ENCODE results near the gene POGZ. TPM values are rescaled to one million over a fixed set of nuclear protein-coding genes. Genes with fewer than 3 reads are reported as not detected.

POGZ gene
- total and polyA plus RNA-seq, 2 of the 13 experiments (the other 11 are each of a cell fraction or from before 2014, with no cell fraction given) = 15.3 to 45.6 TPM

DNA sequence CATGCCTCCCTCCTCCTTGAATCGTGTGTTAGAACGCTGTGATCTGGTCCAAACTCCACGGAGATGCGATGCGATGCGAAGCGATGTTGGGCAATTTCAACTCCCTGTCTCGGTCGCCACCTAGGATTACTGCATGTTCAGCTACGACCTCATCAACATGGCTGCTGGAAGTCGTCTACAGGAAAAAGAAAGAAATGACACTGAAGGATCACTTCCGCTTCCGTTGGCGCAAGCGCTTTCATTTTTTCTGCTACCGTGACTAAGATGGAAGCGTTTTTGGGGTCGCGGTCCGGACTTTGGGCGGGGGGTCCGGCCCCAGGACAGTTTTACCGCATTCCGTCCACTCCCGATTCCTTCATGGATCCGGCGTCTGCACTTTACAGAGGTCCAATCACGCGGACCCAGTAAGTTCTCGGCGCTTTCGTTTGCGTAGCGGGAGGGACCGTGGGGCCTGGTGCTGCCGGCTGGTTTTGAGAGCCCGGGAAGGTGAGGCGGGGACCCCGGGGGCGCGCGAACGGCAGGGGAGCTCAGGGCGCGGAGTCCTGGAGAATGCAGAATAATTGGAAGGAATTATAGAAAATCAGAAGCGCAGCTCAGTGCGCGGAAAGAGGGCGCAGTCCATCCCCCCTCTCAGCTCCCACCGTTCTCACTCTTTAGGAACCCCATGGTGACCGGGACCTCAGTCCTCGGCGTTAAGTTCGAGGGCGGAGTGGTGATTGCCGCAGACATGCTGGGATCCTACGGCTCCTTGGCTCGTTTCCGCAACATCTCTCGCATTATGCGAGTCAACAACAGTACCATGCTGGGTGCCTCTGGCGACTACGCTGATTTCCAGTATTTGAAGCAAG is 59.7 kb downstream of the POGZ start, which contains the start of gene PSMB4 (continued):
- TF ChIP-seq ZSCAN21 (CRISPR knock-in tag; IDR thresholded peaks at IDR 0.05; ENCODE audit: borderline replicate concordance) (0 out of 2 replicates have a peak, but pooled peaks have one; percentile 32), MEF2D (CRISPR knock-in tag; IDR thresholded peaks at IDR 0.05) (peak; percentile 70; the same call in 1 of the 2 replicates), ZKSCAN1 (IDR thresholded peaks at IDR 0.05; ENCODE audit: low read length) (no peak), TARDBP (CRISPR knock-in tag; IDR thresholded peaks at IDR 0.05) (peak; percentile 79), SNAPC2 (CRISPR knock-in tag; IDR thresholded peaks at IDR 0.05) (peak; percentile 81; the same call in 1 of the 2 replicates), ZNF335 (CRISPR knock-in tag; IDR thresholded peaks at IDR 0.05) (peak; percentile 96), KDM5B (CRISPR knock-in tag; IDR thresholded peaks at IDR 0.05; ENCODE audit: borderline replicate concordance) (peak; percentile 65; the same call in 1 of the 2 replicates), ZSCAN9 (CRISPR knock-in tag; IDR thresholded peaks at IDR 0.05; ENCODE audit: borderline replicate concordance) (0 out of 2 replicates have a peak, but pooled peaks have one; percentile 15), NAIF1 (CRISPR knock-in tag; IDR thresholded peaks at IDR 0.05; ENCODE audit: borderline replicate concordance) (no peak; the same call in 1 of the 2 replicates), ZNF607 (CRISPR knock-in tag; IDR thresholded peaks at IDR 0.05; ENCODE audit: borderline replicate concordance) (peak; percentile 69; the same call in 1 of the 2 replicates), ZNF337 (CRISPR knock-in tag; IDR thresholded peaks at IDR 0.05; ENCODE audit: borderline replicate concordance, low read depth) (peak; percentile 14; the same call in 1 of the 2 replicates), NRL (CRISPR knock-in tag; IDR thresholded peaks at IDR 0.05; ENCODE audit: borderline replicate concordance) (no peak; the same call in 1 of the 2 replicates), ZFX (CRISPR knock-in tag; IDR thresholded peaks at IDR 0.05; ENCODE audit: low read depth) (peak; percentile 92), ZBTB14 (CRISPR knock-in tag; IDR thresholded peaks at IDR 0.05) (no peak), ZBTB38 (CRISPR knock-in tag; IDR thresholded peaks at IDR 0.05) (peak; percentile 13; the same call in 1 of the 2 replicates), ELF3 (CRISPR knock-in tag; IDR thresholded peaks at IDR 0.05) (peak; percentile 86), FUBP1 (CRISPR knock-in tag; IDR thresholded peaks at IDR 0.05; ENCODE audit: borderline replicate concordance) (no peak), PRMT3 (CRISPR knock-in tag; IDR thresholded peaks at IDR 0.05; ENCODE audit: borderline replicate concordance, low read depth) (no peak), MED8 (CRISPR knock-in tag; IDR thresholded peaks at IDR 0.05; ENCODE audit: insufficient replicate concordance) (peak; percentile 74), SPEN (CRISPR knock-in tag; IDR thresholded peaks at IDR 0.05; ENCODE audit: low read depth) (peak; percentile 61)
- TF ChIP-seq, protein P1, sequence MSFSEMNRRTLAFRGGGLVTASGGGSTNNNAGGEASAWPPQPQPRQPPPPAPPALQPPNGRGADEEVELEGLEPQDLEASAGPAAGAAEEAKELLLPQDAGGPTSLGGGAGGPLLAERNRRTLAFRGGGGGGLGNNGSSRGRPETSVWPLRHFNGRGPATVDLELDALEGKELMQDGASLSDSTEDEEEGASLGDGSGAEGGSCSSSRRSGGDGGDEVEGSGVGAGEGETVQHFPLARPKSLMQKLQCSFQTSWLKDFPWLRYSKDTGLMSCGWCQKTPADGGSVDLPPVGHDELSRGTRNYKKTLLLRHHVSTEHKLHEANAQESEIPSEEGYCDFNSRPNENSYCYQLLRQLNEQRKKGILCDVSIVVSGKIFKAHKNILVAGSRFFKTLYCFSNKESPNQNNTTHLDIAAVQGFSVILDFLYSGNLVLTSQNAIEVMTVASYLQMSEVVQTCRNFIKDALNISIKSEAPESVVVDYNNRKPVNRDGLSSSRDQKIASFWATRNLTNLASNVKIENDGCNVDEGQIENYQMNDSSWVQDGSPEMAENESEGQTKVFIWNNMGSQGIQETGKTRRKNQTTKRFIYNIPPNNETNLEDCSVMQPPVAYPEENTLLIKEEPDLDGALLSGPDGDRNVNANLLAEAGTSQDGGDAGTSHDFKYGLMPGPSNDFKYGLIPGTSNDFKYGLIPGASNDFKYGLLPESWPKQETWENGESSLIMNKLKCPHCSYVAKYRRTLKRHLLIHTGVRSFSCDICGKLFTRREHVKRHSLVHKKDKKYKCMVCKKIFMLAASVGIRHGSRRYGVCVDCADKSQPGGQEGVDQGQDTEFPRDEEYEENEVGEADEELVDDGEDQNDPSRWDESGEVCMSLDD (CRISPR knock-in tag; IDR thresholded peaks at IDR 0.05; ENCODE audit: borderline replicate concordance) = 0 out of 2 replicates have a peak, but pooled peaks have one; percentile 31
- TF ChIP-seq, protein P2, sequence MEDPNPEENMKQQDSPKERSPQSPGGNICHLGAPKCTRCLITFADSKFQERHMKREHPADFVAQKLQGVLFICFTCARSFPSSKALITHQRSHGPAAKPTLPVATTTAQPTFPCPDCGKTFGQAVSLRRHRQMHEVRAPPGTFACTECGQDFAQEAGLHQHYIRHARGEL (CRISPR knock-in tag; IDR thresholded peaks at IDR 0.05) = no peak

Data from HepG2 (cell line).